ENCODE data around the gene DYNC1I1.

Gene DYNC1I1

DNA sequence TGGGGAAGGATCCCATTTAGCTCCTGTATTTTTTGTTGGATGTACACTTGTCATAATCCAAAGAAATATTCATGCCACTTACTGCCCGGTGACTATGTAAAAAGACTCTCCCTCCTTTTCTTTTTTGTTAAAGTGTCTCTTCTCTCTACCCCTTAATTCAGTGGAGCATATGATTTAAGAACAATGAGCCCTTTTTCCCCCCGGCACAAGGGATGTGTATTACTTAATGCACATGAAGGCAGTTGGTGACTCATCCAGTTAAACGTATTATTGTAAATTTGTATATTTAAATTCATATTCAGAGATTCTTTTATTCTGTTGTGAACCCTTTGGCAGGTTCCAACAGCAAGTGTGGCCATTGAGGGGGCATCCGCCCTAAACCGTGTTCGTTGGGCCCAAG is 307.7 kb downstream of the DYNC1I1 start:
- no peak for DNase-seq (ENCODE audit: low read depth, low spot score)

DNA sequence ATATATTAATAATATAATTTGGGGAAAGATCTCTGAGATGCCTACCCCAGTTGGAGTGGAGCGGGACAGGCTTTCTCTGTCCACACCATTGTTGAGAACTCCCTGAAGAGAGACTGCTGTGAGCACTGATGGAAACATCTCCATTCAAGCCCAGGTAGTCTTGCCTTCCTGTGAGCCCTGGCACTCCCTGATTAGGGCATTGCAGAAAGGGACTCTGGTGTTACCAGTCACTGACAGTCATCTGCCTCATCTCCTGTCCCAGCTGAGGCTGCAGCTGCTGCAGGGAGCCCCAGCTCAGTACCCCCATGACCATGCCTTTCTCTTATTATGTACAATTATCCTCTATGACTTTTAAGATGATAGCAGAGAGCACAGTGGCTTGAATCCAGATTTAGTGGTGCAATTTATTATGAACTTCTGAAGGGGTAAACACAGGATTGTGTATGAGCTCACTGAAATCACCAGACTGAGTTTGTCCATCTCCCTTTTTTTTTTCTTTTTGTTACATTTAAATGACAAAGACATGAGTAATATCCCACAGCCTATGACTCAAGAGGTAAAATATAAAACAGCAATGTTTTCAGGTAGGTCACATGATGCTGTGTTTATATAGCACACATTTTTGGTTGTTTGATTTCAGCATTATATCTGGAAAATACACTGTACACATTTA is 312.7 kb downstream of the DYNC1I1 start:
- no peak for DNase-seq (ENCODE audit: low read depth, low spot score)

DNA sequence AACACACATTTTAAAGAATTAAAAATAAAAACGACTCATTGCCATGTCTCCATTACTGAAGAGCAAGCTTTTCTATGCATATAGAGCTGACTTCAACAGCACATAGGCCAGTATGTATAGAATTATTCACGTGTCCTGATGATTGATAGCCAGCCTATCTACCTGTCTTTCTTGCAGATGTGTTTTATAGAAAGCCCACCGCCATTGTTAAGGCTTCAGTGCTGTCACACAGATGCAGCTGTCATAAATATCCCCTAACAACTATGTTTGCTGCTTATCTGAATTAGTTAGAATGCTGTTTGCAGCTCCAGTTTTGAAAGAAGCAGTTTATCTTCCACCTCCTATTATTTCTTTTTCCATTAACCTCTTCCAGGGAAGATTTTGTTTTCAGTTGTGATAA is 313.6 kb downstream of the DYNC1I1 start:
- DNase-seq (ENCODE audit: low read depth, low spot score), result no peak

DNA sequence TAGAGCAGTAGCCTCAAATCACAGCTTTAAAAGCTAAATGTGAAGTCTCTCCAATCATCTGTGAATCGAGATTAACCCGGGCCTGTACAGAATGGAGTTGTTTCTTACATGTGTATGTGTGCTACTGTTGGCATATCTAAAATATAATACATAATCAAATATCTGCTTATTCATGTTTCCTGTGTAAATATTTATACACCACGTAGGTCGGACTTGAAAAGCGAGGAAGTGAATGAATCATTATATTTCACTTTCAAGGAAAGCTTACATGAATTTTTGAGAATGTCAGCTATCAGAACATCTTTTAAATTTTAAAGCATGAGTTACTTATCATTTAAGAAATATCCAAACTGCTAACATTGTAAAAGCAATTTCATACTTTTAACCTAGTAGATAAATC is 316.2 kb downstream of the DYNC1I1 start:
- DNase-seq (ENCODE audit: low read depth, low spot score), result no peak

DNA sequence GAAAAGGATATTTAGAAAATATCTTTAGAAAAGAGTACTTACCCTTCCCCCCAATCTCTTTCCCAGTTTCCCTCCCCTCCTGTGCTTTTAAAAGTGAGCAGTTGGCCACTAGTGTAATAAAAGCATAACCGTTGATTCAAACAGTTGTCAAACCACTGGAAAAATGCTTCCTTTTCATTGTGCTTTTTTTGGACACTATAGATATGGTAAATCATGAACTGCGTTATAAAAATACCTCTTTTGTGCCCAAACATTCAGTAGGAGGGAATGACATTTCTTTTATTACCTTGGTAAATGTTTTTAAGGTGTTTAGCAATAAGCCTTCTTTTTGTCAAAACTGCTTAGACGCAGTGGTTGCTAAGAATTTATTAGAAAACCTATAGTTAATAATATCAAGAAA is 317.2 kb downstream of the DYNC1I1 start:
- DNase-seq (ENCODE audit: low read depth, low spot score), result no peak

DNA sequence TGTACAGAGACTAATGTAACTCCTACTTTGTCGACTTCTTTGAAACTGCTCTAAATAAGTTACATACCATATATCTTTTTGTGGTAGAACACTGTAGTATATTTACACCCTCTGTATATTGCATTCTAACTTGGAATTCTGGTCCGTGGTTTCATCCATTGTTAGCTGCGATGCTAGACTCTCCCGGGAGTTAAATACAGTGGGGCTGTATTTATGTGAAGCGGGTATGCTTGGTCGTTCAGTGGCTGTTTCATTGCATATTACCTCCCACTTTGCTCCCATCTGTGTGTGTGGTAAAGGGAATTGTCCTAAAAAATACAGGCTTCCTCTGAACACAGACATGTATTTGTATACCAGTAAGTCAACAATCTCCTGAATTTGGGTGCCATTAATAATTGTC is 318.4 kb downstream of the DYNC1I1 start:
- DNase-seq (ENCODE audit: low read depth, low spot score), result no peak

DNA sequence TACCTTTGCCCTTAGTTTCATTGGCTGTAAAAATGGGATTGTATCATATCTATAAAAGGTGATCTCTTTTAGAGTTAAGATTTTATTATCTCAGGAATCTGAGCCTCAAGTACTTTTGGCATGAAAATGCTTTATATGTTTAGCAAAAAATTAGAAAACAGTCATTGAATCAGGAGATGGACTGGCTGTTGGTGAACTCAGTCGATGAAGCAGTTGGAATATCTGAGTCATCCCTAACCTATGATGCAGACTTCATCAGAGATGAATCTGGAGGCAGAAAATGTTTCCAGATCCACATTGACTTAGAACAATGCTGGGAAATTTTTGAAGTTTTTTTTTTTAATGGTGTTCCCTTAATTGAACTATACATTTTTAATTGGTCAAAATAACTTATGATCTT is 321.1 kb downstream of the DYNC1I1 start:
- DNase-seq (ENCODE audit: low read depth, low spot score), result no peak

DNA sequence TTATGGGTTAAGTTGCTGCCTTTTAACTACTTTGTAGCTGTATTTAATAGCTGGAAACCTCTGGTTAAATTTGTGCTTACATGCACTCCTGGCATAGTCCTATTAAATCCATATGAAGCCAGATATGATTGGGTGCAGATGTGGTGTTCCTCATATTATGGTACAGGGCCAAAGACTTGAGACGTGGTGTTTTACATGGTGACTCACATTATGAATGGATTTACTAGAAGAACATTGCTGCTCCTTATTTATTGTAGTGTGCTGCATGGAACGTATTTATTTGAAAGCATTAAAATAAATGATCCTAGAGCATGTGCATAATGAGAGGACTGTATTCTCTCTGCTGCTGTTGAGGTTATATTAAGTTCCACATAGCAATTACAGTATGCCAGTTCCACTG is 325.5 kb downstream of the DYNC1I1 start:
- DNase-seq (ENCODE audit: low read depth, low spot score), result no peak

DNA sequence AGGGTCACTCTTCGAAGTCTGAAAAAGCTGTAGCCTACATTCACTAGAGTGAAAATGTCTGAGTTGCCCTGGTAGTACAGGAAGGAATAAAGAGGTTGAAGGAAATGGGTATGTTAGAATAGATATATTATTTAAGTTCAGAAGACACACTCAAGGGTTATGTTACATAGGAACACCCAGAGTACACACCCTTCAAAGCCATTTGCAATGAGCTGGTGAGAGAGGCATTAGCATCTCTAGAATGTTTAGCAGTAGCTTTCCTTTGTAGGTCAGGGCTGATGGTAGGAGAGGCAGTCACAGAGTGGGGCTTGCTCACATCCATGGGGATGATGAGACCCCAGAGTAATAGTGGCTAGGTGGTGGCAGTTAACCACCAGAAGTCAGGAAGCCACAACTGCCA is 328.4 kb downstream of the DYNC1I1 start:
- no peak for DNase-seq (ENCODE audit: low read depth, low spot score)

DNA sequence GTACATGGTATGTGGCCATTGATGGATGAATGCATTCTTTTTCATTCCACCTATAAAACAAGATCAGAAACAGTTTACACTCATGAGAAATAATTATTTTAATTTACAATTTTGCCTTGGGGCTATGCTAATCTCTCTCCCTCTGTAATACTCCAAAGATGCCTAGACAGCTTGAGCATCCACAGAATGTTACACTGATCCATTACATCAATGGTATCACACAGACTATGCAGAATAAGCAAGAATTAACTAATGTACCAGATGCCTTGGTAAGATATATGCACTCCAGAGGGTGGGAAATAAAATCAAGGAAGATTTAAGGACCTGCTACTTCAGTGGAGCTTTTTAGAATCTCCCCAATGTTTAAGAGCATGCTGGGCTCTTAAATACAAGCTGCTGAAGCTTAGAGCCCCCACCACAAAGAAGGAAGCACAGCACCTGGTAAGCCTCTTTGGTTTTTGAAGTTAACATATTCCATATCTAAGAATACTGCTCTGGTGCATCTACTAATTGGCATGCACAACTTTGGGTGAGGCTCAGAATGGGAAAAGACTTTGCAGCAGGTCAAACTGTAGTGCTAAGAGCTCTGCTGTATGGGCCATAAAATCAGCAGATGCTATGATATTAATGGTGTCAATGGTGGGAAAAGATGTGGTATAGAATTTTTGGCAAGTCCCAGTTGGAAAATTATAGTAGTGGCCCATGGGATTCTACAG is 329.9 kb downstream of the DYNC1I1 start:
- DNase-seq (ENCODE audit: low read depth, low spot score), result no peak

DNA sequence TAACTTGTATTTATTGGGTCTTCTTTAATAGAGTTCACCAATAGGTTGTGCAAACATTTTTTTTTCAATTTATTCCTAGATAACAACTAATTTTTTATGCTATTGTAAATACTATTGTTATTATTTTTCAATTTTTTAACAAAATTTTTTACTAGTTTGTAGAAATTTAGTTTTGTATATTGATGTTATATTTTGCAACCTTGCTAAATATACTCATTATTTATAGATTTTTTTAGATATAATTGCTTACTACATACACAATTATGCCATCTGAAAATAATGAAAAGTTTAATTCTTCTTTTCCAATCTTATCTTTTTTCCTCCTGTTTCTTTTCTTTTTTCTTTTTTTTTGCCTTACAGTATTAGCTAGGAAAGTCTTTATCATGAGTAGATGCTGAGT is 332.6 kb downstream of the DYNC1I1 start:
- no peak for DNase-seq (ENCODE audit: low read depth, low spot score)

DNA sequence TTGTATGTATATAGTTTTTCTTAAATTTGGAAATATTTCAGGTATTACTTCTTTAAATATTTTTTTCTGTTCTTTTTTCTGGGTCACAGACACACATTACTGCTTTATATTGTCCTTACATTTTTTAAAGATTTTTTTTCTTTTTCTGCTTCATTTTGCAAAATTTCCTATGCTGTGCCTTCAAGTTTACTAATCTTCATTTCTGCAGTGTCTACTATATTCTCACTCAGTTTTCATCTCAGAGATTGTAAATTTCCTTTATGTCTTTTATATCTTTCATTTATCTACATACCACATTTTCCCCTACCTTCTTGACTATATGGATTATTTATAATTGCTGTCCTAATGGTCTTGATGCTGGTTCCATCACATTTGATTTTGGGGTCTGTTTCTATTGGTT is 339.1 kb downstream of the DYNC1I1 start:
- no peak for DNase-seq (ENCODE audit: low read depth, low spot score)

DNA sequence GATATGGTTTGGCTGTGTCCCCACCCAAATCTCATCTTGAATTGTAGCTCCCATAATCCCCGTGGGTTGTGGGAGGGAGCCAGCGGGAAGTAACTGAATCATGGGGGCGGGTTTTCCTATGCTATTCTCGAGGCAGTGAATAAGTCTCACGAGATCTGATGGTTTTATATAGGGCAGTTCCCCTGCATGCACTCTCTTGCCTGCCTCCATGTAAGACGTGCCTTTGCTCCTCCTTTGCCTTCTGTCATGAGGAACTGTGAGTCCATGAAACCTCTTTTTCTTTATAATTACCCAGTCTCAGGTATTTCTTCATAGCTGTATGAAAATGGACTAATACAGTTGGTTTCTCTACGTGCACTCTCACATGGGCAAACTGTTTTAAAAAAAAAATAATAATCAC is 341.8 kb downstream of the DYNC1I1 start:
- no peak for DNase-seq (ENCODE audit: low read depth, low spot score)

DNA sequence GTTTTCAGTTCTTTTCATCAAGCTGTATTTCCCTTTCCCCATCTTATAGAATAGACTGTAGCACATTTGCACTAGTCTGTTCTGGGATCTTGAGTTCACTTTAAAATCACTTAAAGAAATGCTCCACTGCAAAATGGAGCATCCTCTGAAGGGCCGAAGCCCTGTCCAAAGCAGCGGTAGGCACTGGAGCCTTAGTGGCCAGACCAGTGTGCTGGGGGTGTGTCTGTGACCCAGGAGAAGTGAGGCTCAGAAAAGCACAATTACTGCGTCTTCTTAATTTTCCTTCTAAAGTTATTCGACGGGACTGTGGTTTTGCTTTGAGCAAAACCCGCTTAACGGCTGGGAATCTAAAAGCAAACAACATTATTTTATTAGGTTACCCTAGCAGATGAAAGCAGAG is 343.8 kb downstream of the DYNC1I1 start:
- DNase-seq (ENCODE audit: low read depth, low spot score), result no peak

DNA sequence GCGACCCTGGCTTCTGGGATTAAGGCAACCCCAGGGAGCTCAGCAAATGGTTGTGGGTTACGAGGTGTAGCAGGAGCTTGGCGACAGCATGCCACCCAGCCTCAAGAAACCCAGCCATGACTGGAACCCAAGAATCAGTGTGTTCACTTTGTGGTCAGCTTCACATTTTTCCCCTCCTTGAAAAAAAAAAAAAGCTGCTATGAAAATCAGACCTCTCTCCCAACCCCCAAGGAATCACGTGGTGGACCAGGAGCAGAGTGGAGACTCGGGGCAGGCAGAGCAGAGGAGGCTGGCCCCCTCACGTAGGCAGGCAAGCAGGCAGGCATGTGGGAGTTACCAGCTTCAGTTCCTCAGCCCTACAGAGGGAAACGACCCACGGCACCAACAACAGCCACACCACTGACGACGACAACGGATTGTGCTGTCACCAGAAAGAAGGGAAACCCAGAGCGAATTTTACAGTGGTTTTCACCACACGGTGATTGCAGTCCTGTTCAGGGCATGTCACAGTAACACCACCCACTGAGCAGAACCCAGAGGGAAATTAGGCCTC is 346.2 kb downstream of the DYNC1I1 start:
- no peak for DNase-seq (ENCODE audit: low read depth, low spot score)

DNA sequence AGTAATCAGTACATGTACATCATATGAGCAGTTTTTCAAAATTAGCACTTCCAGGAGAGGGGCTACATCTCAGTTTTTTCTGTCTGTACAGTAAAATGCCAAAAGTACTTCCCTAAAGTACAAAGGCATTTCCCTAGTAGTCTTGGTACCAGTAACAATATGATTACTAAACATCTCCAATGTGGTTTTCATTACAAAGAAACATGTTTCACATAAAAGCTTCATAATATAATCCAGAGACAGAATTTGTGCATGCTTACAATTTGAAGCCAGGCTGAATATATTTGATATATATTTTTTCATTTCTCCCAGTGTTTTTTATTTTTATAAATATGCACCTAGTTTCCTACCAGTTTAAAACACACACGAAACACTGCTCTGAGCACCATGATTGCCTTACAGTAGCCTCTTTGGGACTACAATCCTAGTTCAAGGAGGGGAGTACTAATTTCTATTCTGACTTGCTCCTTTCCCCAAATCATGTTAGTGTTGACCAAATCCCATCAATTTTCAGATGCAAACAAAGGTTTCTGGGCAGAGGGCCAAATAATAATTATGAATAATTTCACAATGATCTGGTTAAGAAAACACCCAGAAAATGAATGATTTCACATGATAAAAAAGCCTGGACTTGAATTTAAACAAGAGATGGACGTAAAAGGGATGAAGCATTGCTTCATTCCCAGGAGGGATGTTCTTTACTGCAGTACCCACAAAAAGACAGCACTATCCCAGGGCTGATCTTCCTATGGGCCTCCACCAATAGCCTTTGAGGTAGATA is 348.3 kb downstream of the DYNC1I1 start:
- DNase-seq (ENCODE audit: low read depth, low spot score), result no peak

DNA sequence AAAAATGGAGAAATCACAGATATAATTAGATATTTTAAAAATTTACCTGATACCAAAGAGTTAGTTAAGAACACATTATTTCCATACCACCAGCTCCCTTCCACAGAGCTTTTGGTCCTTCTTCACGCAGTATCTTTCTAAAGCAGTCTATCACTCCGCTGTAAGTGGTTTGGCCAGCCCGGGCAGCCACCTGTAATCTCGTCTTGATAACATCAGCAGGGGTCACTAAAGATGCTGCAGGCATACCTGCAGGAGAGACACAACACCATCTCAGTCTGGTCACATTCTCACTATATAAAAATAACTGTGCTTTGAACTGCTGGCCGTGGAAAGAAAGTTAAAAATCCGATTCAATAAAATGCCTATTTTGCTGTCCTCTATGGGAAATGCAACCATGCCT is 349.4 kb downstream of the DYNC1I1 start:
- DNase-seq (ENCODE audit: low read depth, low spot score), result no peak

DNA sequence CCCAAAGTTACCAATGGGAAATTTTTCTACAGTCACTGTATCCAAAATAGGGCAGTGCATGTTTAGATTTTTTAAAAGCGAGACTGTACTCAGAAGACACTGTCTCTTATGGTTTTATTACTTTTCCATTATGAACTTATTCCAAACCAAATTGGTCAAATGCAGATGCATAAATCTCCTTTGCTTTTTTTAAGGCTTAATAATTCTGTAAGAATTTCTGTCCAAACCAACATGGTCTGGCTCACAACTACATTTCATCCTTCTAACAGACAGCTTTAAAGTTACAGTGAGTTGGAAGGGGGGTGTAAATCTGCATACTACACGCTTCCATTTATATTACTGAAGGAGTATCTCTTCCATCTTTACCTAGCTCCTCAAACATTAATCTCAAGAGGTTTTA is 350.4 kb downstream of the DYNC1I1 start:
- no peak for DNase-seq (ENCODE audit: low read depth, low spot score)

DNA sequence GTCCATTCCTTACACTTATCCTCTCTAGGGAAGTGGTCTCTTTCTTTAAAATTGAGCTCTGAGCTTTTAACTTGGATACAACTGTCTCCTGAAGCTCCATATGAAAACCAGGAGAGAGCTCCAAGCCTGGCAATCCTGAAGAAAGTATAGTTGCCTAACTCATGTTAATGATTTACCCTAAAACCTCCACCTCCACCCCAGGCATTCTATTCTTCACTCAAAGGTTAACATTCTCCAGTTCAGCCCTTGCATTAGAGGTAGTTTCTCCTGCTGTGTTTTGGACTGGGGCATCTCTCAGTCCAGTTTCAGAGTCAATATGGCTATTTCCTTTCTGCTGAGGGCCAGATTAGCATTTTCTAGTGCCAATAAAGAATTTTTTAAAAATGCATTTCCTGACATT is 354.0 kb downstream of the DYNC1I1 start:
- no peak for DNase-seq (ENCODE audit: low read depth, low spot score)

DNA sequence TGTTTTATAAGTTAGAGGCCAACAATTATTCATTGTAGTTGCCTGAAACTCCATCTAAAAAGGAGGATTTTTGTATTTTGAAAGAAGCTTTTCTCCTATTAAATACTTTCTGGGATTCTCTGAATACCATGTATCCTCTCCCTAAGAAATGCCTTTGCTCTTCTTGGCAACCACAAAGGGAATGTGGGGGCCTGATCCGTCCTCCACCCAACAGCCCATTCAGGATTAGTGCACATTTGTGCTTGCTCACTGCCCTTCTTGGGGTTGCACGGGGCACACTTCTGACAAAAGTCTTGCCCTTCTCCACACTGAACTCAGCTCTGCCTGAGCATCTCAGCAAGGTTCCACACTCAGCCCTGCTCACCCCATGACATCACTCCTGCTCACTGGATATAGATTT is 355.4 kb downstream of the DYNC1I1 start:
- DNase-seq (ENCODE audit: low read depth, low spot score), result no peak

DNA sequence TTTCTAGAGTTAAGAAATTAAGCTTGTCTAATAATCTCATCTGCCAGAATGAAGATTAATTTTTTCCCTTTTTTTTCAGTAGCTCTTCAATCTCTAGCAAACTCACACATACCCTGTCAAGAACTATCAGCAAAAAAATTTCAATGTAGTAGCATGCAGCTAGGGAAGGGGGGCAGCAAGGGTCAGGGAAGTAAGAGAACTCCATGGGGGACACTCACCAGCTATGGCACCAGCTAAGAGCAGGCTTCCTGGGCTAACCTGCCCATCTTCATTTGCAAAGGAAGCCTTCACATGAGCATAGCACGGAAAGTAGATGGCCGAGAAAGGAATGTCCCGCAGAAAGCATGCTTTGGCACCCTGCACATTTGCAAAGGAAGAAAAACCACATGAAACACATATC is 359.2 kb downstream of the DYNC1I1 start:
- DNase-seq (ENCODE audit: low read depth, low spot score), result no peak

DNA sequence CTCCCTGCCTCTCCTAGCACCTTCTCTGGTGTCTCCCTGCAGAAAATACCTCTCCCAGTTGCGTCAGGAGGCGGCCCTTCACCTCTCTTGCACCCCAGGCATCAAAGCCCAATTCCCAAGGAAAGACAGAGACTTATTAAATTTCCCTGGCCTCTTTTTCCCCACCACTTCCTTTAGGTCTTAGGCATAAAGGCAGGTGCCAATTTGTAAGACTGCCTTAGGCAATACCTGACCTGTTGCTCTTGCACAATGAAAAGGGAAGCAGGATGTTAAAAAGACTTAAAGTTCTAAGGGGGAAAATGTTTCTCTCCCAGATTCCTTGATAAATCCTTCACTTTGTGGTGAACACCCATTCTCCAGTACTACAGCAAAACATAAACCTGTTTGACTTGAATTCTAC is 362.9 kb downstream of the DYNC1I1 start:
- no peak for DNase-seq (ENCODE audit: low read depth, low spot score)
